GM23338 (cell line): Measurements from ENCODE around the gene SLC22A16.

Experiments used
- EZH2 ChIP-seq: fragments of 200-600 bp; sonication (generic); IDR thresholded peaks from one replicate; pipeline ENCODE4 v1.8.0; 2017; ENCODE audit warnings: antibody characterized with exemption, mild to moderate bottlenecking, low read depth; ENCODE audit not compliant: unreplicated experiment
- POLR2AphosphoS5 ChIP-seq: IDR thresholded peaks from 2 replicates; pipeline ENCODE4 v1.6.1; 2016; ENCODE audit warnings: antibody characterized with exemption, low read depth
- TF ChIP-seq, protein P1 (sequence below), 2 experiments: fragments of 200-600 bp in 1 of 2; sonication (generic) in 1 of 2; conservative IDR thresholded peaks; 2 replicates each; pipeline versions ENCODE4 v1.5.1 to v1.6.1; 2016 to 2017; ENCODE audit warnings: antibody characterized with exemption in 2 of 2, low read depth in 2 of 2, mild to moderate bottlenecking in 2 of 2, moderate library complexity in 1 of 2

DNA sequence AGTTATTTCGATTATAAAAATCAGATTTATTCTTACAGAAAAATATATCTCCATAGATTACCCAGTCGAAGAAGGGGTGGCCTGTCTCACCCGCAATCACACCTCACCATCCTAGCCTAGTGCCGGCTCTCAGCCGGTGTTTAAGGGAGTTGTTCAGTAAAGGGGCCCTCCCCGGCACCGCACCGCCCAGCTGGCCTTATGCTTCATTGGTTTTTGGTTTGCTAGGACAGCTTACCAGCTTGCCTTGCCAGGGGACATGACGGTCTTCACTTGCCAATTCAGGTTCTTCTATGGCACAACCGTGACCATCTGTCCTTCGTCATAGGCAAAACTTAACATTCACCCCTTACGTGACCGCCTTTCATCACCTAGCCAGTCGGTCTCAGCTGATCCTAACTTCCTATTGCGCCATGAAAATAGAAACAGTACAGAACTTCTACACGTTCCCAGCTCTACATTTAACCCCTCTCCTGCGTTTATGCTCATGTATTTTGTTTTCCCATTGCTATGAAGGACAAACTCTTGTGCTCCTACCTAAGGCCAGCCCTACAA is 44.7 kb upstream of the SLC22A16 start:
- TF ChIP-seq, protein P1, sequence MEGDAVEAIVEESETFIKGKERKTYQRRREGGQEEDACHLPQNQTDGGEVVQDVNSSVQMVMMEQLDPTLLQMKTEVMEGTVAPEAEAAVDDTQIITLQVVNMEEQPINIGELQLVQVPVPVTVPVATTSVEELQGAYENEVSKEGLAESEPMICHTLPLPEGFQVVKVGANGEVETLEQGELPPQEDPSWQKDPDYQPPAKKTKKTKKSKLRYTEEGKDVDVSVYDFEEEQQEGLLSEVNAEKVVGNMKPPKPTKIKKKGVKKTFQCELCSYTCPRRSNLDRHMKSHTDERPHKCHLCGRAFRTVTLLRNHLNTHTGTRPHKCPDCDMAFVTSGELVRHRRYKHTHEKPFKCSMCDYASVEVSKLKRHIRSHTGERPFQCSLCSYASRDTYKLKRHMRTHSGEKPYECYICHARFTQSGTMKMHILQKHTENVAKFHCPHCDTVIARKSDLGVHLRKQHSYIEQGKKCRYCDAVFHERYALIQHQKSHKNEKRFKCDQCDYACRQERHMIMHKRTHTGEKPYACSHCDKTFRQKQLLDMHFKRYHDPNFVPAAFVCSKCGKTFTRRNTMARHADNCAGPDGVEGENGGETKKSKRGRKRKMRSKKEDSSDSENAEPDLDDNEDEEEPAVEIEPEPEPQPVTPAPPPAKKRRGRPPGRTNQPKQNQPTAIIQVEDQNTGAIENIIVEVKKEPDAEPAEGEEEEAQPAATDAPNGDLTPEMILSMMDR (conservative IDR thresholded peaks at IDR 0.05; ENCODE audit: low read depth in 2 of 2): no peak
- TF ChIP-seq EZH2 (no peak), POLR2AphosphoS5 (no peak)
